HG02588 (cell line): Measurements from ENCODE around the gene GADD45GIP1.
"Not testable (repeated sequence)": the region's sequence is repeated elsewhere in the genome, so short reads cannot be mapped to it uniquely, and the experiment has no call there.

ENCODE experiments used
- ATAC-seq: cut with Tn5 transposase; IDR thresholded peaks from one replicate; pipeline ENCODE4 v1.9.1; 2021; ENCODE audit warnings: mild to moderate bottlenecking, moderate library complexity; ENCODE audit not compliant: unreplicated experiment

The GADD45GIP1 gene

GRCh38 chr19:12965017-12965811, 8.2 kb upstream of the GADD45GIP1 start:
- peak; percentile 74 for ATAC-seq

GRCh38 chr19:12959481-12959880, 2.5 kb upstream of the GADD45GIP1 start:
- ATAC-seq, result no peak

- ATAC-seq, result peak; percentile 3
Observed at GRCh38 chr19:12957389-12957952, 448 bp upstream of the GADD45GIP1 start.

- ATAC-seq, result no peak
Observed at GRCh38 chr19:12955996-12956395, 1.0 kb downstream of the GADD45GIP1 start.

- not testable (repeated sequence) for ATAC-seq
Observed at GRCh38 chr19:12955575-12955974, 1.4 kb downstream of the GADD45GIP1 start.

- no peak for ATAC-seq
Observed at GRCh38 chr19:12954612-12954962, 2.4 kb downstream of the GADD45GIP1 start.

- ATAC-seq, result no peak
Observed at GRCh38 chr19:12953799-12954611, 3.0 kb downstream of the GADD45GIP1 start.

- ATAC-seq, result no peak
Observed at GRCh38 chr19:12953138-12953798, 3.8 kb downstream of the GADD45GIP1 start.

- ATAC-seq, result no peak
Observed at GRCh38 chr19:12952488-12953137, 4.4 kb downstream of the GADD45GIP1 start.

GRCh38 chr19:12952050-12952449, 5.0 kb downstream of the GADD45GIP1 start:
- not testable (repeated sequence) for ATAC-seq

- ATAC-seq, result no peak
Observed at GRCh38 chr19:12949363-12950283, 7.4 kb downstream of the GADD45GIP1 start.

GRCh38 chr19:12948612-12949362, 8.2 kb downstream of the GADD45GIP1 start:
- ATAC-seq, result no peak

- ATAC-seq, result no peak
Observed at GRCh38 chr19:12947702-12948611, 9.1 kb downstream of the GADD45GIP1 start.

- no peak for ATAC-seq
Observed at GRCh38 chr19:12946731-12947496, 10.1 kb downstream of the GADD45GIP1 start.

GRCh38 chr19:12946092-12946721, 10.8 kb downstream of the GADD45GIP1 start:
- ATAC-seq, result peak; percentile 35

GRCh38 chr19:12945479-12946091, 11.4 kb downstream of the GADD45GIP1 start, which contains the start of gene RAD23A:
RAD23A (plus strand) TSS chr19:12945862; CDS start chr19:12945949, 87 bp downstream.
- peak; percentile 73 for ATAC-seq
